C4-2B (cell line): ENCODE measurements around the gene BLCAP.
"Not testable (repeated sequence)": the region's sequence is repeated elsewhere in the genome, so short reads cannot be mapped to it uniquely, and the experiment has no call there.

Experiments used
- H3K27ac ChIP-seq: fragments of 450-650 bp; 2 replicates; pipeline ENCODE4 v1.5.1; 2017
- CTCF ChIP-seq: fragments of 450-650 bp; conservative IDR thresholded peaks from 2 replicates; pipeline ENCODE4 v1.5.1; 2017; ENCODE audit warnings: mild to moderate bottlenecking
- ZFX ChIP-seq: fragments of 450-650 bp; IDR thresholded peaks from 2 replicates; pipeline ENCODE4 v1.6.1; 2017

Gene BLCAP

GRCh38 chr20:37480919-37481318 lies 46.8 kb downstream of the BLCAP start:
- TF ChIP-seq CTCF (no peak), ZFX (no peak)
- H3K27ac ChIP-seq: no peak overlapping the region

GRCh38 chr20:37479925-37480691 lies 47.6 kb downstream of the BLCAP start:
- no peak overlapping the region for H3K27ac ChIP-seq
- TF ChIP-seq CTCF (no peak), ZFX (no peak)

GRCh38 chr20:37479266-37479665 lies 48.4 kb downstream of the BLCAP start:
- no peak overlapping the region for H3K27ac ChIP-seq
- TF ChIP-seq CTCF: no peak
- no peak for TF ChIP-seq ZFX

GRCh38 chr20:37477041-37477440 lies 50.6 kb downstream of the BLCAP start:
- no peak for TF ChIP-seq CTCF
- no peak for TF ChIP-seq ZFX

GRCh38 chr20:37475252-37475651 lies 52.4 kb downstream of the BLCAP start:
- H3K27ac ChIP-seq: no peak overlapping the region

More at GRCh38 chr20:37477041-37477440, 50.6 kb downstream of the BLCAP start:
- H3K27ac ChIP-seq: no peak overlapping the region

GRCh38 chr20:37474386-37474785 lies 53.3 kb downstream of the BLCAP start:
- no peak for TF ChIP-seq ZFX
- TF ChIP-seq CTCF: no peak
- no peak overlapping the region for H3K27ac ChIP-seq

More at GRCh38 chr20:37475252-37475651, 52.4 kb downstream of the BLCAP start:
- TF ChIP-seq ZFX (no peak), CTCF (no peak)

GRCh38 chr20:37473249-37474000 lies 54.3 kb downstream of the BLCAP start:
- no peak for TF ChIP-seq CTCF
- TF ChIP-seq ZFX: no peak
- no peak overlapping the region for H3K27ac ChIP-seq

- not testable (repeated sequence) for H3K27ac ChIP-seq
Observed at GRCh38 chr20:37472435-37472834, 55.2 kb downstream of the BLCAP start.
